K562 (cell line): ENCODE results near the gene RPS6KA2.

Experiments
- CAMTA2 ChIP-seq: fragments of 250-450 bp; sonication (Bioruptor Pico); conservative IDR thresholded peaks from 2 replicates; pipeline ENCODE4 v1.5.1; 2022
- CC2D1A ChIP-seq: fragments of 450-650 bp; IDR thresholded peaks from 2 replicates; pipeline ENCODE4 v1.6.1; 2017; ENCODE audit warnings: mild to moderate bottlenecking
- EZH2 ChIP-seq: IDR thresholded peaks from 2 replicates; pipeline ENCODE4 v1.6.1; 2012; ENCODE audit warnings: low read depth, mild to moderate bottlenecking, inconsistent platforms, low read length, borderline replicate concordance
- PTBP1 ChIP-seq: fragments of 200-400 bp; formaldehyde crosslinking; IDR thresholded peaks from 2 replicates; pipeline ENCODE4 v1.6.1; 2017; ENCODE audit warnings: low read depth, low read length
- TF ChIP-seq, protein P1 (sequence below), 2 experiments: fragments of 450-650 bp; formaldehyde crosslinking in 1 of 2; IDR thresholded peaks; 2 replicates each; pipeline versions ENCODE4 v1.4.0 to v1.6.1; 2014 to 2020; ENCODE audit warnings: mild to moderate bottlenecking in 2 of 2, borderline replicate concordance in 1 of 2, low read depth in 1 of 2

DNA sequence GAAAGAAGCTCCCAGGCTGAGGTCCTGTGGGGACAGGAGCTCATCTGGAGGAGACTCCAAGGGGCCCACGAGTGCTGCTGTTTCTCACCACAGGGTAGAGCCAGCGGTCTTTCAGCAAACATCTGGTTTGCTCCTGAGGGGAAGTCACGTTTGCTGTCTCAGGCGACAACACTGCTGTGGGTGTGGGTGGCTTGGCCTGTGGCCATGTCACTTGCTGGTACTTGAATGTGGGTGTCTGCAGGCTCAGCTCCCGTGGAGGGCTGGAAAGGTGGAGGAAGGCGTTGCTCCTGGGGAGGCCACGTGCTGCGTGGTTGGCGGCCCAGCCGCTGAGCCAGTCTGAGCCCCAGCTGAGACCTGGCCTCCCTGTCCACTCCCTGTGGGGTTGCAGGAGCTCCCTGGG is 191.5 kb downstream of the RPS6KA2 start:
- TF ChIP-seq CC2D1A, result no peak
- no peak for TF ChIP-seq CAMTA2 (CRISPR knock-in tag)
- TF ChIP-seq PTBP1, result no peak
- TF ChIP-seq EZH2, result no peak
- TF ChIP-seq, protein P1, sequence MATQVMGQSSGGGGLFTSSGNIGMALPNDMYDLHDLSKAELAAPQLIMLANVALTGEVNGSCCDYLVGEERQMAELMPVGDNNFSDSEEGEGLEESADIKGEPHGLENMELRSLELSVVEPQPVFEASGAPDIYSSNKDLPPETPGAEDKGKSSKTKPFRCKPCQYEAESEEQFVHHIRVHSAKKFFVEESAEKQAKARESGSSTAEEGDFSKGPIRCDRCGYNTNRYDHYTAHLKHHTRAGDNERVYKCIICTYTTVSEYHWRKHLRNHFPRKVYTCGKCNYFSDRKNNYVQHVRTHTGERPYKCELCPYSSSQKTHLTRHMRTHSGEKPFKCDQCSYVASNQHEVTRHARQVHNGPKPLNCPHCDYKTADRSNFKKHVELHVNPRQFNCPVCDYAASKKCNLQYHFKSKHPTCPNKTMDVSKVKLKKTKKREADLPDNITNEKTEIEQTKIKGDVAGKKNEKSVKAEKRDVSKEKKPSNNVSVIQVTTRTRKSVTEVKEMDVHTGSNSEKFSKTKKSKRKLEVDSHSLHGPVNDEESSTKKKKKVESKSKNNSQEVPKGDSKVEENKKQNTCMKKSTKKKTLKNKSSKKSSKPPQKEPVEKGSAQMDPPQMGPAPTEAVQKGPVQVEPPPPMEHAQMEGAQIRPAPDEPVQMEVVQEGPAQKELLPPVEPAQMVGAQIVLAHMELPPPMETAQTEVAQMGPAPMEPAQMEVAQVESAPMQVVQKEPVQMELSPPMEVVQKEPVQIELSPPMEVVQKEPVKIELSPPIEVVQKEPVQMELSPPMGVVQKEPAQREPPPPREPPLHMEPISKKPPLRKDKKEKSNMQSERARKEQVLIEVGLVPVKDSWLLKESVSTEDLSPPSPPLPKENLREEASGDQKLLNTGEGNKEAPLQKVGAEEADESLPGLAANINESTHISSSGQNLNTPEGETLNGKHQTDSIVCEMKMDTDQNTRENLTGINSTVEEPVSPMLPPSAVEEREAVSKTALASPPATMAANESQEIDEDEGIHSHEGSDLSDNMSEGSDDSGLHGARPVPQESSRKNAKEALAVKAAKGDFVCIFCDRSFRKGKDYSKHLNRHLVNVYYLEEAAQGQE (IDR thresholded peaks at IDR 0.05; ENCODE audit: borderline replicate concordance), result no peak
- TF ChIP-seq, protein P1 (CRISPR knock-in tag; IDR thresholded peaks at IDR 0.05; ENCODE audit: low read depth), result no peak
